MV-4-11 (cell line): Measurements from ENCODE around the gene CASP12.
"Not testable (repeated sequence)": the region's sequence is repeated elsewhere in the genome, so short reads cannot be mapped to it uniquely, and the experiment has no call there.

ENCODE experiments used
- DNase-seq: peaks from one replicate; lab custom pipeline; 2025; lab: John Stamatoyannopoulos, UW

CASP12 gene

DNA sequence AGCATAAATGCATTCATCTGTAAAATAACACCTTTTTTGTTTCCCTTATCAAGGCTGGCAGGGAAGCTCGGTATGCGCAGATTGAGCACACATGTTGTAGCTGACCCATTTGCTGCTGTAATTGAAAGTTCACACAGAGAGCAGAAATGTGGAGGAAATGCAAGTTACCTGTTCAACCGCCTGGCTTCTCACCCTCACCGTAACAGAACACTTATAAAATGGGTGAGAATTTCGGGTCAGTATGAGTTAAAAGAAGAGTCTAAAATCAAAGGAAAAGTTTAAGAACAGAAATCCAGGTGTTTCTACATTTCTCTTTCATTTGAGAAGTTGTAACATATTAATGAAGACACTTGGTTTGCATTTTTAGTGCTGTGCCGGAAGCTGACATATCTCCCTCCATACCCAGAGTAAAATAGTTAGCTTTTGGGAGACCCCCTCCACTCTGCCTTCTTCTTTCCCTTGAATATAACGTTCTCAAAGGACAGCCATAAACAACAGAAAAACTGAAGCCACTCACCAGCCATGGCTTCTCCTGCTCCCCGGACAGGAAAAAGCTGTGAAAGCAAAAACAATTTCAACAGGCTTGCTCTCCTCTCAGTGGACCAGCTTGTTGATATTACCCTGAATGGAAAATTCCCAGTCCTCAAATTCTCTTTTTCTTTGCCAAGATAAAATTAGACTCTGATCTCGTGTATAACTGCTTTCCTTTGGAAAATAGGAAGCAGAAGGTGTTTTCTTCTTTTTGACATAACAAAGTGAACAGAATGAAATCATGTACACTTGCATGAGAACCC is at the start of gene CASP12:
CASP12 (minus strand) TSS at position 570 of the 794 bp plus-strand sequence.
- no peak for DNase-seq

DNA sequence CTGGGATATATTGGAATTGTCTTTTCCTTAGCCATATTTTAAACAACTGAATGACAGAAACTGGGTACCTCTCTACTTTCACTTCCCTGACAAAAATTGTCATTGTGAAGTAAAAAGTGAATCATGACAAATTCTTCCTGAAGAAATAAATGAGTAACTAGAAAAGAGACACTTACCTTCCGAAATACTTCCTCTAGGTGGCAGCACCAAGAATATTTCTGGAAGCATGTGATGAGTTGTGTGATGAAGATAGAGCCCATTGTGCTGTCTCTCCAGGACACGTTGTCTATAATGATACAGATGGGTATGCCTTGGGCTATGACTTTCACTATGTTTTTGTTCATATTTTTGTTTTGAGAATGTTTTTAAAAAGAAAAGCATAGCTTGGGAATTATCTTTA is 48.6 kb upstream of the CASP12 start:
- peak; percentile 76 for DNase-seq

DNA sequence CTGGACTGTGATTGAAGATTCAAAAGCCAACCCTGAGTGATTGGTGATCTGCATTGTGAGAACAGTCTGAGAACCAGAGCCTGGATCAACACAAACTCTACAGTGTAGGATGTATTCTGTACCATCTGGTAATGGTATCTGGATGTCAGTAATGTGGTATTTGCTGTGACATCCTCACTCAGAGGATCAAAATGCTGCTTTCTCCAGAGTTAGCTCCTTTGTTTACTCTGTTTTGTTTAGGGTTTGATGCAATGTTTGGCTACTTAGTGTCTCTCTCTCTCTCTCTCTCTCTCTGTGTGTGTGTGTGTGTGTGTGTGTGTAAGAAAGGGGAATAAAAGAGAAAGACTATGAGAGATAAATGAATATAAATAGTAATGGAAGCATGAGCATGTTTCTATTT is 45.8 kb upstream of the CASP12 start:
- DNase-seq = no peak

DNA sequence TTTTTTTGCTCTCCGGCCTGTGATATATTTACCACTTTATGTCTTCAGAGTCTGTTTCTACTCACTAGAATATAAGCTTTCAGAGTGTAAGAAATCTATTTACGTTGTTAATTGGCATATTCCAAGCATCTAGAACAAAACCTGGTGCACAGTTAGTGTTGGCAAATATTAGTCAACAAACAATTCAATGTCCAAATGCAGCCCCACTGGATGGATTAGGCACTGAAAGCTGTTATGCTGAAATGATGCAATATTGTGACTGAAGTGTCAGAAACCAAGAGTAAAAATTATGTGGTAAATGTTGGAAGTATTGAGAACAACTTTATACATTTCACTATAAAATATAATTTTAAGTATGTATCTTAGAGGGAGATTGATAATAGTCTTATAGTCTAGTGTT is 45.3 kb upstream of the CASP12 start:
- no peak for DNase-seq

DNA sequence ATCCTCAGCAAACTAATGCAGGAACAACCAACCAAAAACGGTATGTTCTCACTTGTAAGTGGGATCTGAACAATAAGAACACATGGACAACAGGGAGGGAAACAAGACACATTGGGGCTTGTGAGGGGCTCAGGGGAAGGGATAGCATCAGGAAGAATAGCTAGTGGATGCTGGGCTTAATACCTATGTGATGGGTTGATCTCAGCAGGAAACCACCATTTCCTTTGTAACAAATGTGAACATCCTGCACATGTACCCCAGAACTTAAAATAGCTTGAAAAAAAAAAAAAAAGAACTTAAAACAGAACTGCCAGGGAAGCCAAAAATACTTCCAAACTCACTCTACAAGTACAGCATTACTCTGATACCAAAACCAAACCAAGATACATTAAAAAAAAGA is 36.3 kb upstream of the CASP12 start:
- peak; percentile 43 for DNase-seq

DNA sequence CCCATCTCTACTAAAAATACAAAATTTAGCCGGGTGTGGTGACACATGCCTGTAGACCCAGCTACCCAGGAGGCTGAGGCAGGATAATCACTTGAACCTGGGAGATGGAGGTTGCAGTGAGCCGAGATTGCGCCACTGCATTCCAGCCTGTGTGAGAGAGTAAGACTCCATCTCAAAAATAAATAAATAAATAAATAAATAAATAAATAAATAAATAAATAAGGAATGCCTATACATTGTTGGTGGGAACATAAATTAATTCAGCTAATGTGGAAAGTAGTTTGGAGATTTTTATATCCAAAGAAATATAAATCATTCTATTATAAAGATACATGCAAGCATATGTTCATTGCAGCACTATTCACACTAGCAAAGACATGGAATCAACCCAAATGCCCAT is 35.8 kb upstream of the CASP12 start:
- not testable (repeated sequence) for DNase-seq

DNA sequence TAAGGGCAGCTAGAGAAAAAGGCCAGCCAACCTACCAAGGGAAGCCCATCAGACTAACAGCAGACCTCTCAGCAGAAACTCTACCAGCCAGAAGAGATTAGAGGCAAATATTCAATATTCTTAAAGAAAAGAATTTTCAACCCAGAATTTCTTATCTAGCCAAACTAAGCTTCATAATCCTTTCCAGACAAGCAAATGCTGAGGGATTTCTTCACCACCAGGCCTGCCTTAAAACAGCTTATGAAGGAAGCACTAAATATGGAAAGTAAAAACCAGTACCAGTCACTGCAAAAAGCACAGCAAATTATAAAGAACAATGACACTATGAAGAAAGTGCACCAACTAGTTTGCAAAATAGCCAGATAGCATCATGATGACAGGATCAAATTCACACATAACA is 30.6 kb upstream of the CASP12 start:
- no peak for DNase-seq

DNA sequence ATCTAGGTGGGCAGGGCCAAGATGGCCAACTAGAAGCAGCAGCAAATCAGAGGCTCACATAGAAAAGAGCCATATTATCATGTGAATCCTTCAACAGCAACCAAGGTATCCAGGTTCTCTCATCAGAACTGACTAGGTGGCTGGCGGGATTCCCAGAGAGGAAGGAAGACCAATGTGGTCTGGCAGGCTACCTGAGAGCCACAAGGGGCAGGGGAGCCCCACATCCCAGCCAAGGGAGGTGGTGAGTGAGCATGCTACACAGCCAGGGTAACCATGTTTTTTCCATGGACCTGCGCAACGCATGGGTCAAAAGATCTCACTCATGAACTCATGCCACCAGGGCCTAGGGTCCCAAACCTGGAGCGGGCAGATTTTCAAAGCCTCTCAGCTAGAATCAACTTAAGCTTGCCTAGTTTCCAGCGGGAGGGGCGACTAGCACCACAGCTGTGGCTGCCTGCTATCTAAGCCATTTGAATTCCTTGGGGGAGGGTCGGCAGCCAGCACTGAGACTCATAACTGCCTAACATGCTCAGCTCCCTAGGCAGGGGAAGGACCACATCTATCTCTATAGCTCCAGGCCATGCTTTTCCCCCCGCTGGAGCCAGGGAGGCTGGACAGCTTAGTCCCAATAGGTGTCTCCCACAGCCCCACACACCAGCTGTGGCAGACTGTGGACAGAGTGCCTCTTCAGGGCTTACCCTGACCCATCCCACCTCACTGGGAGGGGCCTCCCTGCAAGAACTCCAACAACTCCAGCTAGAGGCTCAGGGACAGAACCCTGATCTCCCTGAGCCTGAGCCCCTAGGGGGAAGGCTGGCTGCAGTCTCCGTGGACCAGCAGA is 28.7 kb upstream of the CASP12 start:
- no peak for DNase-seq

DNA sequence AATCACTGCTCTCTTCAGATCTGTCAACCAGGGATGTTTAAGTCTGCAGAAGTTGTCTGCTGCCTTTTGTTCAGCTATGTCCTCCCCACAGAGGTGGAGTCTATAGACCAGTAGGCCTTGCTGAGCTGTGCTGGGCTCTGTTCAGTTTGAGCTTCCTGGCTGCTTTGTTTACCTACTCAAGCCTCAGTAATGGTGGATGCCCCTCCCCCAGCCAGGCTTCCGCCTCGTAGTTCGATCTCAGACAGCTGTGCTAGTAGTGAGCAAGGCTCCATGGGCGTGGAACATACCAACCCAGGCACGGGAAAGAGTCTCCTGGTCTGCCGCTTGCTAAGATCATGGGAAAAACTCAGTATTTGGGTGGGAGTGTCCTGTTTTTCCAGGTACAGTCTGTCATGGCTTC is 27.6 kb upstream of the CASP12 start:
- no peak for DNase-seq

DNA sequence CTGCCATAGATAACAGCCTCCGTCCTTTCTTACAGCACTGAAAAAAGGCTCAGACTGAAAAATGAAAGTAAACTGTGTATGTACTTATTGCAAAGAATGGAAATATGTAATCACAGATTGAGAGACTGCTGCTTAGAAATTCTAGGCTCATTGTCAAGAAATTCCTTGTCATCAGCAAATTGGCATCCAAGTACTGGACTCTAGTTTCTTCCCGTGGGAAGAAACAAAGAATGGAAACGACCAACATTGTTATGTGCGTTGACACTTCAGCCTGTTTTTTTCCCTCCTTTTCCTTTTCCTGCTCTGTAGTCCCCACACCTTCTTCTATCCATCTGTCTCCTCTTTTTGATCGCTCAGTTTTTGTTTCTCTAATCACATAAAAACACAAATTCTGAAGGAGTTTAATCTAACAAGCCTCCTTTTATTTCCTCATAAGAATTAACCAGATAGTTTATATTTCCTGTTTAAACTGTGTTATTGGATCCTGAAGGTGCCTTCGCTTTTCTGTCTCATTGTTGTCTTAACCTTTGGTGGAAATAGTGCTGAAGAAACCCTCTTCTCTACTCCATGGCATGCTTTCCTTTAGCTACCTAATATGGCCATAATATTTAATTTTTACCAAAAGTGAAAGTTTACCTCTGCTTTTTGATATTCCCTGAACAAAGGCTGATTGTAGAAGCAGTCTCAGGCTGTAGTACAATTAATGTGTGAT is 20.0 kb upstream of the CASP12 start:
- DNase-seq = no peak

DNA sequence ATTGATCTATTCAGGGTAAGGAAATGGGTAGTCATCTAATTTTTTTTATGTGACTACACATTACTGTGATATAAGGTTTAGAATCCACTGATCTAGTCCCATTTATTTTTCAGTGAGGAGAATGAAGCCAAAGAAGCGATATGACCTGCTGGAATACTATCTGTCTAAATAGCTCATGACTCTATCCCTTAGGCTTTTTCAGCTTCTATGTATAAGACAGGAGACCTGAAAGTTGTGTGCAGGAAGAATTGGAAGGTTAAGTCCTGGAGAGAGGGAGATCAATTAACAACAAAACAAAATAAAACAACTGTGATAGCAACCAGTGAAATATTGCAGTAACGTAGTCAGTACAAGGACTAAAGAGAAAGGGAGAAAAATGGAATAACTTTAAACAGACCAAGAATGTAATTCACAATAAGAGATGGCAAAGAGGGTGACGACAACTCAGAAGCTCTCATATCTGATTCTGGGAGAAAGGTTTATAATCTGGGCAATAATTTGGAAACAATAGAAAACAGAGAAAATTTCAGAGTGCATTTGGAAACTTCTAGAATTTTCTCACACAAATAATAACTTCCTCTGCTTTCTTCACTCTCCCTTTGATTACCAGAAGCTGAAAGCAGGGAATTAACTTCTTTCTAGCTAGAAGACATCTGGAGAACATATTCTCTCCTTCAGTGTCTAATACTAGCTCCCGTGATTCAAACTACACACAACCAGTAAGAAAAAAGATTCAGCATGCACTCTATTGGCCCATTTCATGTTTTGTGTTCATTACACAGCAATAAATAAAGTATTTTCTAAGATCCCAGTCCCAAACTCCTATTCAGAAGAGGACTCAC is 19.2 kb upstream of the CASP12 start:
- no peak for DNase-seq

DNA sequence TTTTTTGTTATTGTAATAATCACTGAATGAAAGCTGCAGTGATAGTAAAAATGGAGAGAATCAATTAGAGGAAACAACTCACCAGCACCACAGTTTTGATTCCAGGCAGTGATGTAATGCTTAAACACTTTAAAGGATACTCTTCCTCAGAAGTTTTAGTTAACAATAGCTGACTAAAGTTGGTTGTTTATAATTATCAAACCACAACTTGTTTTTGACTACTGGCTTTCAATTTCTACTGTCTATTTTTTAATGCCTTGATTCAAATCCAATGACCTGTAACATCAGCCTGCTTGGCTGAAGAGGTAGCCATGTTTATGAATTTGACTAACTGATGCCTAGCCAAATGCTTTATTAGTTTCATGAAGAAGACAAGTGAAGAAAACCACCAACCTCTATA is 18.2 kb upstream of the CASP12 start:
- no peak for DNase-seq

DNA sequence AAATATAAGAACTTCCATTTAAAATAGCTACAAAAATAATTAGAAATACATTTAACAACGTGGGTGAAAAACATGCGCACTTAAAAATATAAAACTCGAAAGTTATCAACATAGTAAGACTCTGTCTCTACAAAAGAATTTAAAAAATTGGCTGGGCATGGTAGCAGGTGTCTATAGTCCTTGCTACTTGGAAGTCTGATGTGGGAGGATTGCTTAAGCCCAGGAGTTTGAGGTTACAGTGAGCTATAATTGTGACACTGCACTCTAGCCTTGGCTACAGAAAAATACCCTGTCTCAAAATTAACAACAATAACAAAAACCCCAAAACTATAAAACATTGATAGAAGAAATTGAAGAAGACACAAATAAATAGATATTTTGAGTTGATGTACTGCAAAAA is 13.8 kb upstream of the CASP12 start:
- DNase-seq = no peak

DNA sequence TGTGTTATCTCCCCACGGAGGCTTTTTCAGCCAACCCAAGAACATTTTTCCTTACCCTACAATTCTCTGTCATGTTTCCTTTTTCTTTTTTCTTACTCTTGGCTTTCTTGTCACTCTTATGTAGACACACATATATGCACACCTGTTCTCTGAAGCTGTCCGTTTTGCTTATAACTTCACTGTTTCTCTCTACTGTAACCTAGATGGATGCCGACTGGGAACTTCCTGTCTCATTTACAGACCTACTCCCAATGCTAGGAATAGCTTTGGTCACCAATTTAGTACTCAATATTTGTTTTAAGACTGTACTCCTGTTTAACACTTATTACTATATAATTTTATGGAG is 9.9 kb upstream of the CASP12 start:
- DNase-seq = no peak

DNA sequence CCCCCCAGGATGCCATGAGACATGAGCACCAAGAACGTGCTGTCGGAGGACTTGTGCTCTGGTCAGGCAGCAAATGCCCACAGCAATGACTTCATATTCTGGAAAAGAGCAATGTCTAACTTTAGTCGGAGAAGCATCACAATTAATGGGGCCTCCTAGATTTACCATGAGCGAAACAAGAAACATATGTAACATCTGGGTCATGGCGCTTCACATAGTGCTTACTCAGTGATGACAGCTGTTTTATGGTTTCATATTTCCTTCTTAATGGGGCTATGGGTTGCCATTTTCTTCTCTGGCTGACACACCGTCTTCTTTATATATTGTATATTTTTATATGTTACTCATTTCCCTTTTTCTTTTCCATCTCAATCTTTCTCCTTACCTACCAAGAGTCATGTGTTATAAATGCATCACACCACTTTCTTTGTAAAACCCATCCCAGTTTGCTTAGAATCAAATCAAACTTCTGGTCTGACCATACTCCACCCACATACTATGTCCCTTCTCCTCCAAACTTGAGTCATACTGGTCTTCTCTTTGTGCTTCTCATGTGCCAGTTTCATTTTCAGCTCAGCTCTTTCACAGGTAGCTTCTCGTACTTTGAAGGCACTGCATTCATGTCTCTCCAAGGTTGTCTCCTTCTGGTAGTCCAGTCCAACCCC is 9.4 kb upstream of the CASP12 start:
- DNase-seq = no peak

DNA sequence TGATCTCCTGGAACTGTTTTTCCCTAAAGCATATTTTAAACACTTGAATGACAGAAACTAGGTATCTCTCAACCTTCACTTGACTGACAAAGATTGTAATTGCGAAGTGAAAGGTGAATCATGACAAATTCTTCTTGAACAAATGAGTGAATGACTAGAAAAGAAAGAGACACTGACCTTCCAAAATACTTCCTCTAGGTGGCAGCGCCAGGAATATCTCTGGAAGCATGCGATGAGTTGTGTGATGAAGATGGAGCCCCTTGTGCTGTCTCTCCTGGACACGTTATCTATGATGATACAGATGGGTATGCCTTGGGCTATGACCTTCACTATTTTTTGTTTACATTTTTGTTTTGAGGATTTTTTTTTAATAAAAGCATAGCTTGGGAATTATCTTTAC is 7.0 kb upstream of the CASP12 start:
- no peak for DNase-seq

DNA sequence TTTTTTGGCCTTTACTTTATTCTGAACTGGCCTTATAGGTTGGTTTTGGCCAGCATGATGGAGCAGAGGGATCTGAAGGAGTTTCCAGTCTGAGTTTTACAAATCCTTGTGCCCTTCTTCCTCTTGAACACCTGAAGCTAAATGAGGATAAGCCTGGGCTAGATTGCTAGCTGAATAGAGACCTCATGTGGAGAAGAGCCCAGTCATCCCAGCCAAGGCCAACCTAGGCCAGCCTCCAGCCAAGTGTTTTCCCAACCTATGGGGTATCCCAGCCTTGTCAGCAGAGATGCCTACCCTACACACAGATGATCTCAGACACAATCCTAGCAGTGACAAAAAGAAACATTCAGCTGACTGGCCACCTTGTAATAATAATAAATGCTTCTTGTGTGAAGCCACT is 966 bp upstream of the CASP12 start:
- DNase-seq = no peak

DNA sequence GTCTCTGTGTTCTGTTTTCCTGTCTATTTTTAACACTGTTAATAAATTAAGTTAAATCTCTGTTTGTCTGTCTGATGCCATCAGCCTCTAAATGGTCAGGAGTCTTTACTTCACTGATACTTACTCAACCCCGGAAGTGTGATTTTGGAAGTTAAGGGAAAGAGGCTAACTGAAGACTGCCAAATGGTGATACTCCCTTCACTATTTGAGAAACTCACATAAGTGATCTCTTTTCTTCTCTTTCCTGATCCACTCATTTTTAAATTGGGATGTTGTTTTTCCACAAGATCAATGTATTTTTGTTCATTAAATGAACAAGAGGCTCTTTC is 389 bp upstream of the CASP12 start:
- no peak for DNase-seq

DNA sequence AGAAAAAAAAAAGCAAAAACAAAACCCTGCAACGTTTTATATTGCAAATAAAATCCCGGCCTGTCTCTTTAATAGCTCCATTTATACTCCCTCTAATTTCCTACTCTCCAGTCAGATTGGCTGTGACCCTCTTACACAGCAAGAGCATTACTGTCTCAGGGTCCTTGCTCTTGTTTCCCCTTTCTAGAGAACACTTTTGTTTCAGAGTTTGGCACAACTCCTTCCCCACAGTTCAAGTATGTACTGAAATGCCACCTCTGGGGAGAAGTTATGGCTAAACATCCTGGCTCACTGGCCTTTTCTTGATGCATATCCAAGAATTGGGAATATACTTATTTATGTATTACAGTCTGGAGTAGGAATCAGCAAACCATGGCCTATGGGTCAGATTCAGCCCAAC is 2.6 kb downstream of the CASP12 start:
- DNase-seq = no peak

DNA sequence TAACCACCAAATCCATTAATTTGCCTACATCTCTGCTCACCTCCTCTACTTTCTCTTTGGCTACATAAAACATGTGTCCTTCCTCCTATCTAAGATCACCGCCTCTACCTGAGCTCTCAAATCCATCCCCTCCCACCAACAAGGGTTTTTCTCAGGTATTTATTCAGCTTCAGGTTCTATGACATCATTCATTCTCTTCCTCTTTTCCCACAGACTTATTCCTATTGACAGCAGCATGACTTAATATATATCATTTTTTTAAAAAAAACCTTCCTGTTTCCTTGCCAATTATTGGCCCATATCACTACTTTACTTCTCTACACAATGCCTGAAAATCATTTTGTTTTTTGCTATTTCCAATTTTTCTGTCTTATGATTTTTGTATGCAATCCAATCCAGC is 4.4 kb downstream of the CASP12 start:
- no peak for DNase-seq

DNA sequence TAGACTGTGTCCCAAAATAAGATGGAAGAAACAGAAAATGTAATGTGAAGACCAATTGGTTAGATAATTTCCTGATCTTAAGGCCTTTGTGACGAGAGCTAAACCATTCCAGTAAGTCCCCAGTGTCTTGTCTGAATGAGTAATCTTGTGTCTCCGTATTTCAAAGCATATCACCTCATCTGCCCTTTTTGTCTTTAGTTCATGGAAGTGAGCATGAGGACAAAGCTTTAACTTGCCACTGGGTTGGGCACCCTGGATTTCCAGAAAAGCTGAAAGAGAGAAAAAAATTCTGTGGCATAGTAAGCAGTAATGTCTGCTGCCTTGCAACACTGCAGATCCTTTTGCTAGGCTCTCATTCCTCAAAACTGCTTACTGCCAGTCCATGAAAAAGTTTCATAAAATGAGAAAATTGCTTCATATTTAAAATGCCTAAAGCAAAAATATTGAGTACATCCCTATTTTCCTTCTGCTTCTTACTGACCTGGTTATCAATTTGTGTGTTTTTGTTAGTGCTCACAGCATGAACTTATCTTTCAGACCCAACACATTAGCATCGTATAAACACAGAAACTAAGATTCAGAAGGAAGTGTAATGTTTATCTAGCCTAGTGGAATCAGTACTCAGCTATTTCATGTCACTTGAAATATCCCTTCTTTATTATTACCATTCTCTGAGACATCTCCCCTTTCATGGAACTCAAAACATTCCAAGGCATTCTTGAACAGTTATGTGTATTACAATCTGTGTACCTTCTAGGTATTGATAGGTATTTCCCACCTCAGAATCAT is 5.3 kb downstream of the CASP12 start:
- no peak for DNase-seq
